ENCODE data around the gene AAK1. TPM values are rescaled to one million over a fixed set of nuclear protein-coding genes. Genes with fewer than 3 reads are reported as not detected.
"Not testable (repeated sequence)": the region's sequence is repeated elsewhere in the genome, so short reads cannot be mapped to it uniquely, and the experiment has no call there.

Gene AAK1
- total and polyA plus RNA-seq, 7 donors: 5.4 to 35.7 (median 20.7) TPM

DNA sequence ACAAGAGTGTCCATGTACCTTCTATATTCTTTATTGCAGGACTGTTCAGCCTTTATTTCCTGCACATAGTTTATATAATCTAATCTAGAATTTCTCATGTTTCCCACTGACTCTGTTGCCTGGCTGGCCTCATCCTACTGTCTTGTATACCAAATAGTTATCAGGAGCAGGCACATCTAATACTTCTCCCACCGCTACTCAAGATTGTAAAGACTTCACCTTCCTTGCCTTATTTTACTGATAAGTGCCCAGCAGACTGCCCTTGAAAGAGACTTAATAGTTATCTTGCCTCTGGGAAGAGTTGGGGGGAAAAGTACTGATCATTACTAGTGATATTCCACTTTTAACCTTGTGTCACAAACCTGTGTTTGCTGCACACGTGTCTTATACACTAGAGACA lies 26.1 kb upstream of the AAK1 start:
- intact Hi-C loops (cut with DNase I): no loop called here
- WGBS, 2 donors: 87 to 93% methylated on average over 2 of the region's 2 CpGs
- Histone ChIP-seq H3K27me3 (no peaks in the 10 kb centered on the region), H3K9me3 (no peaks in the 10 kb centered on the region), H3K27ac (no peak overlapping the region), H3K36me3 (no peaks in the 10 kb centered on the region), H3K4me1 (no peaks in the 10 kb centered on the region), H3K4me3 (no peak overlapping the region)
- DNase-seq: no peak
- no peak for TF ChIP-seq POLR2A (IDR thresholded peaks at IDR 0.05)
- TF ChIP-seq, protein P1, sequence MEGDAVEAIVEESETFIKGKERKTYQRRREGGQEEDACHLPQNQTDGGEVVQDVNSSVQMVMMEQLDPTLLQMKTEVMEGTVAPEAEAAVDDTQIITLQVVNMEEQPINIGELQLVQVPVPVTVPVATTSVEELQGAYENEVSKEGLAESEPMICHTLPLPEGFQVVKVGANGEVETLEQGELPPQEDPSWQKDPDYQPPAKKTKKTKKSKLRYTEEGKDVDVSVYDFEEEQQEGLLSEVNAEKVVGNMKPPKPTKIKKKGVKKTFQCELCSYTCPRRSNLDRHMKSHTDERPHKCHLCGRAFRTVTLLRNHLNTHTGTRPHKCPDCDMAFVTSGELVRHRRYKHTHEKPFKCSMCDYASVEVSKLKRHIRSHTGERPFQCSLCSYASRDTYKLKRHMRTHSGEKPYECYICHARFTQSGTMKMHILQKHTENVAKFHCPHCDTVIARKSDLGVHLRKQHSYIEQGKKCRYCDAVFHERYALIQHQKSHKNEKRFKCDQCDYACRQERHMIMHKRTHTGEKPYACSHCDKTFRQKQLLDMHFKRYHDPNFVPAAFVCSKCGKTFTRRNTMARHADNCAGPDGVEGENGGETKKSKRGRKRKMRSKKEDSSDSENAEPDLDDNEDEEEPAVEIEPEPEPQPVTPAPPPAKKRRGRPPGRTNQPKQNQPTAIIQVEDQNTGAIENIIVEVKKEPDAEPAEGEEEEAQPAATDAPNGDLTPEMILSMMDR (IDR thresholded peaks at IDR 0.05): no peak
- no peak for TF ChIP-seq POLR2AphosphoS5 (IDR thresholded peaks at IDR 0.05)
- no peak for TF ChIP-seq EP300 (IDR thresholded peaks at IDR 0.05)

DNA sequence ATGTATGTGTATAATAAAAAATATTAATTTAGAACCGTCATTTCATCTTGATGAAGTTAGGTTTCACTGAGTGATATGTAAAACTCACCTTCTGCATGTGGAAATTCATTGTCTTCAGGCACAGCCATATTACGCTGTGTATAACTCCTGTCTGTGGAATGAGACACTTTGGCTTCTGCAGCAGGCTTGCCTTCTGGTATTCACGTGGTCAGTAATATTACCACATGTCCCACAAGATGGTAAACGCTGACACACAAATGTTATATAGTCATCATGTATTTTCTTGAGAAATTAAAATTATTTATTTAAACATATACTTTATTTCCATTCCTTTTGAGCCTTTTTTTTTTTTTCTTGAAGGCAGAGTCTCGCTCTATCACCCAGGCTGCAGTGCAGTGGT lies 25.1 kb upstream of the AAK1 start:
- Histone ChIP-seq H3K9me3 (no peaks in the 10 kb centered on the region), H3K4me3 (no peak overlapping the region), H3K27me3 (no peaks in the 10 kb centered on the region), H3K27ac (no peak overlapping the region), H3K4me1 (no peaks in the 10 kb centered on the region), H3K36me3 (no peaks in the 10 kb centered on the region)
- intact Hi-C loops (cut with DNase I): no loop called here
- no peak for DNase-seq
- WGBS, 2 donors: 92% methylated on average over 5 of the region's 5 CpGs
- TF ChIP-seq, protein P1 (IDR thresholded peaks at IDR 0.05): no peak
- TF ChIP-seq POLR2AphosphoS5 (IDR thresholded peaks at IDR 0.05): no peak

DNA sequence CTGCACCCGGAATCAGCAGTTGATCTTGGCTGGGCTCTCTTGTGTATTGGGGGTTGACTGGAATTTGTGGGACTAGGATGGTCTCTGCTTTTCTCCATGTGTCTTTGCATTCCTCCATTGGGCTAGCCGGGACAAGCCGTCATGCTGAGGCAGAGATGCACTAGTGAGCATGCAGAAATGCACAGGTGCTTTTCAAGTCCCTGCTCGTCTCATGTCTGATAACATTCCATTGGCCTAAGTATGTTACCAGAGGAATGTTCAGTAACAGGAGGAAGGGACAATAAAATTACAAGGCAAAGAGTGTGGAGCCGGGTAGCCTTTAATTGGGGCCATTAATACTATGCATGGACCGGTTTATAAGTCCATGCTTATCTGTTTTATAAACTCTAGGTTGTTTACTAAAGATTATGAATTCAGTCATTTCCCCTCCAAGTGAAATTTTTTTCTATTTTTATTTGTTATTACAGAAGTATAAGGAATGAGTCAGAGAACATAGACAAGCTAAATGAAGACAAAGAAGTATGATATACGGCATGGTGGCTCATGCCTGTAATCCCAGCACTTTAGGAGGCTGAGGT lies 24.4 kb upstream of the AAK1 start:
- H3K36me3 ChIP-seq: no peaks in the 10 kb centered on the region
- DNase-seq: no peak
- H3K4me1 ChIP-seq: no peaks in the 10 kb centered on the region
- TF ChIP-seq POLR2A (IDR thresholded peaks at IDR 0.05) (no peak), EP300 (IDR thresholded peaks at IDR 0.05) (no peak)
- TF ChIP-seq, protein P1 (IDR thresholded peaks at IDR 0.05): no peak
- intact Hi-C loops (cut with DNase I): no loop called here
- no peak overlapping the region for H3K27ac ChIP-seq
- no peaks in the 10 kb centered on the region for H3K9me3 ChIP-seq
- H3K27me3 ChIP-seq: no peaks in the 10 kb centered on the region
- 58 to 76% methylated on average over 7 of the region's 7 CpGs for WGBS, 2 donors
- H3K4me3 ChIP-seq: no peak overlapping the region

DNA sequence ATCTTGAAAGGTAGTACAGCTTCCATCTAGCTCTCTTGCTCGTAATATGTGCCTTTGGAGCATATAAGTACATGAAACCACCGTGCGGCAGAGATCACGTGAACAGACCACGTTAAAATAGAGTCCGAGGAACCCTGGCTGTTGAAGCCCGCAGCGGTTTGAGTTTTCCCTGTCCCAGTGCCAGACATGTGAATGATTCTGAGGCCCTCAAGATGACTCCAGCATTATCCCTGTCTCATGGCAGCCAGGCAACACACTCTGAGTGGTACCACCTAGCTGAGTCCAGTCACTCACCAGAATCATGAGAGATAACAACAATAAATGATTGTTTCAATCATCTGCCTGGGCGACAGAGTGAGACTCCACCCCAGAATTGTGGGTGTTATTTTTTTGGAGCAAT lies 21.6 kb upstream of the AAK1 start:
- TF ChIP-seq POLR2A (IDR thresholded peaks at IDR 0.05): no peak
- no peak for TF ChIP-seq EP300 (IDR thresholded peaks at IDR 0.05)
- TF ChIP-seq, protein P1 (IDR thresholded peaks at IDR 0.05): no peak
- no peak for TF ChIP-seq POLR2AphosphoS5 (IDR thresholded peaks at IDR 0.05)
- WGBS, 2 donors: 93 to 94% methylated on average over 9 of the region's 9 CpGs
- Histone ChIP-seq H3K9me3 (no peaks in the 10 kb centered on the region), H3K4me1 (no peaks in the 10 kb centered on the region), H3K4me3 (no peak overlapping the region), H3K36me3 (no peaks in the 10 kb centered on the region), H3K27me3 (no peaks in the 10 kb centered on the region), H3K27ac (no peak overlapping the region)
- no peak for DNase-seq
- intact Hi-C loops (cut with DNase I): no loop called here

DNA sequence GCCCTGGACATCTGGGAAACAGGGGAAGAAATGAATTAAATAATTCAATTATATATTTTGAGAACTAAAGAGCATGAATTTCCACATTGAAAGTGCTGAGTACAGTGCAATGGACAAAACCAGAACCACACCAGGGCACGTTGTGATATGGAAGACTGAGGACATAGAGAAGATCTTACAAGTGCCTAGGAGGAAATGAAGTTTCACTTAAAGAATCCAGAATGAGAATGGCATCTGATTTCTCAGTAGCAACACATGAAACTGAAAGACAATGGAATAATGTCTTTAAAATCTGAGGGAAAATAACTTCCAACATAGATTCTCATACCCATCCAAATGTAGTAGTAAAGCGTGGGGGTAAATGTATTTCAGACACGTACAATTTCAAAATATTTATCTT lies 20.3 kb upstream of the AAK1 start:
- WGBS, 2 donors: 89 to 92% methylated on average over 3 of the region's 3 CpGs
- DNase-seq: no peak
- intact Hi-C loops (cut with DNase I): no loop called here
- no peaks in the 10 kb centered on the region for H3K4me1 ChIP-seq
- H3K9me3 ChIP-seq: no peaks in the 10 kb centered on the region
- H3K27ac ChIP-seq: no peak overlapping the region
- H3K27me3 ChIP-seq: no peaks in the 10 kb centered on the region
- H3K36me3 ChIP-seq: no peaks in the 10 kb centered on the region
- no peak overlapping the region for H3K4me3 ChIP-seq
- TF ChIP-seq POLR2A (IDR thresholded peaks at IDR 0.05): no peak
- TF ChIP-seq EP300 (IDR thresholded peaks at IDR 0.05): no peak
- TF ChIP-seq POLR2AphosphoS5 (IDR thresholded peaks at IDR 0.05): no peak
- TF ChIP-seq, protein P1 (IDR thresholded peaks at IDR 0.05): no peak

DNA sequence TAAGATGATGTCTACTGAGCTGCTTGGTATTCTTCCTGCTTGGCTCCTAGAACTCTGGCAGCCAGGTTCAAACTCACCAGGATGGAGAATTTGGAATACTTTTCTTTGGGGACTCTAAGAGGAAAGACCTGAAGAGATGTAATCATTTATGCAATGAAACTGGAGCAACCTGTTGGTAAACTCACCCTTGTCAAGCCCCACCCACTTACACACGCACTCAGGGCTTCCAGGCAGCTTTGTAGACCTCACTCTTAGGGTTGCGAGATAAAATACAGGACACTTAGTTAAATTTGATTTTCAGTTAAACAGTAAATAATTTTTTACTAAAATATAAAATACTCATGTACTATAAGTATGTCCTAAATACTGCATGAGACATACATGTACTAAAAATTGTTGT lies 19.0 kb upstream of the AAK1 start:
- WGBS, 2 donors: 57 to 98% methylated on average over 1 of the region's 2 CpGs
- H3K36me3 ChIP-seq; H3K9me3 ChIP-seq; intact Hi-C loops (cut with DNase I); H3K4me3 ChIP-seq; H3K27ac ChIP-seq; DNase-seq; H3K27me3 ChIP-seq; H3K4me1 ChIP-seq: not testable (repeated sequence)
